GM12878 (cell line): ENCODE results near the gene IL36RN. TPM values are rescaled to one million over a fixed set of nuclear protein-coding genes. Genes with fewer than 3 reads are reported as not detected.
"Not testable (repeated sequence)": the region's sequence is repeated elsewhere in the genome, so short reads cannot be mapped to it uniquely, and the experiment has no call there.

Experiments
- ATAC-seq: fragments of 200-7000 bp; cut with Tn5 transposase; 3 replicates; pipeline ENCODE4 v1.9.1; 2020; ENCODE audit warnings: mild to moderate bottlenecking, moderate library complexity
- BruUV-seq: library from RNA; stranded (reverse); fragments of 400-500 nt; replicated peaks from 2 replicates; lab custom pipeline; 2021; lab: Mats Ljungman, UMichigan
- CTCF ChIA-PET: fragments of 300-600 bp; sonication (Branson Sonifier 250); formaldehyde crosslinking; extraction: SDS; loops from one replicate; lab custom pipeline; 2021; ENCODE audit warnings: inconsistent platforms; lab: Yijun Ruan, JAX
- POLR2A ChIA-PET: fragments of 350-600 bp; formaldehyde crosslinking; extraction: SDS; loops from one replicate; lab custom pipeline; 2021; ENCODE audit warnings: inconsistent platforms; lab: Charles Lee
- RAD21 ChIA-PET: fragments of 300-600 bp; sonication (Branson Sonifier 250); formaldehyde crosslinking; loops from one replicate; lab custom pipeline; 2023; ENCODE audit warnings: antibody characterized with exemption; ENCODE audit not compliant: unreplicated experiment; lab: Charles Lee
- SMC1A ChIA-PET: fragments of 300-600 bp; sonication (Branson Sonifier 250); formaldehyde crosslinking; loops from one replicate; lab custom pipeline; 2023; ENCODE audit not compliant: unreplicated experiment, uncharacterized antibody; lab: Charles Lee
- DNase-seq: peaks from one replicate; pipeline ENCODE4 v3.0.0-alpha.2; 2011; ENCODE audit warnings: low read depth, low spot score
- FAIRE-seq: peaks from 3 replicates; lab custom pipeline; 2011; peaks lifted over from hg19 to GRCh38; lab: Jason Lieb, UNC
- H2AFZ ChIP-seq: 2 replicates; pipeline ENCODE4 v1.6.0; 2011; ENCODE audit warnings: low read depth, low read length, control low read depth; ENCODE audit not compliant: control insufficient read depth
- H3K27ac ChIP-seq: 2 replicates; pipeline ENCODE4 v1.5.1; 2011; ENCODE audit warnings: control low read depth; ENCODE audit not compliant: control insufficient read depth, insufficient read depth
- H3K27me3 ChIP-seq, 2 experiments: replicated peaks in 1 of 2; 2 replicates each; pipeline versions ENCODE4 v1.6.0 to v1.6.1; 2011; ENCODE audit warnings: low read length in 1 of 2; ENCODE audit not compliant: control insufficient read depth in 2 of 2, insufficient read depth in 2 of 2
- H3K36me3 ChIP-seq, 2 experiments: 2 replicates each; pipeline ENCODE4 v1.5.1; 2011; ENCODE audit warnings: low read length in 1 of 2; ENCODE audit not compliant: control insufficient read depth in 2 of 2, insufficient read depth in 2 of 2
- H3K4me1 ChIP-seq: 2 replicates; pipeline ENCODE4 v1.6.1; 2011; ENCODE audit warnings: mild to moderate bottlenecking, low read length, moderate library complexity, mixed read lengths; ENCODE audit not compliant: control insufficient read depth, insufficient read depth
- H3K4me2 ChIP-seq: 2 replicates; pipeline ENCODE4 v1.6.0; 2011; ENCODE audit warnings: control low read depth; ENCODE audit not compliant: control insufficient read depth, insufficient read depth
- H3K4me3 ChIP-seq: fragments of 200-600 bp; sonication (generic); 2 replicates; pipeline ENCODE4 v1.5.1; 2016
- H3K79me2 ChIP-seq: 2 replicates; pipeline ENCODE4 v1.6.0; 2011; ENCODE audit warnings: low read length; ENCODE audit not compliant: control insufficient read depth, insufficient read depth
- H3K9ac ChIP-seq: 2 replicates; pipeline ENCODE4 v1.8.0; 2011; ENCODE audit warnings: low read length, control low read depth, mixed read lengths; ENCODE audit not compliant: control insufficient read depth, insufficient read depth
- H3K9me3 ChIP-seq: replicated peaks from 3 replicates; pipeline ENCODE4 v1.5.1; 2011; ENCODE audit warnings: mild to moderate bottlenecking, low read length; ENCODE audit not compliant: control insufficient read depth, insufficient read depth
- H4K20me1 ChIP-seq: 2 replicates; pipeline ENCODE4 v1.6.0; 2011; ENCODE audit not compliant: control insufficient read depth, insufficient read depth
- ATF7 ChIP-seq: fragments of 450-650 bp; IDR thresholded peaks from 2 replicates; pipeline ENCODE4 v1.6.1; 2016; ENCODE audit warnings: low read depth, mild to moderate bottlenecking
- BCL3 ChIP-seq: IDR thresholded peaks from 2 replicates; pipeline ENCODE4 v1.6.1; 2011; ENCODE audit warnings: borderline replicate concordance, low read depth, mild to moderate bottlenecking, moderate library complexity, low read length; ENCODE audit not compliant: insufficient read depth, poor library complexity, severe bottlenecking
- MEF2A ChIP-seq: IDR thresholded peaks from 2 replicates; pipeline ENCODE4 v1.6.1; 2011; ENCODE audit warnings: low read depth, mild to moderate bottlenecking, low read length, moderate library complexity; ENCODE audit not compliant: insufficient read depth
- WGBS: methylation state at CpG from one replicate; pipeline ENCODE4 v1.1.6; 2016; ENCODE audit warnings: low lambda C conversion rate; ENCODE audit not compliant: insufficient replicate concordance, insufficient coverage; ENCODE audit errors: missing lambda C conversion rate; 5-methylcytosine and 5-hydroxymethylcytosine counted together
- in situ Hi-C: fragments of 300-500 bp; cut with MboI; formaldehyde crosslinking; loops from 9 replicates; pipeline ENCODE4 v1.14.3; 2018; ENCODE audit warnings: mixed read lengths
- intact Hi-C: fragments of 100-400 bp; cut with micrococcal nuclease; formaldehyde crosslinking; loops from one replicate; pipeline ENCODE4 v1.14.2; 2022; ENCODE audit not compliant: unreplicated experiment
- polyA plus RNA-seq, 11 experiments: library from polyadenylated mRNA; depleted of rRNA in 4 of 11; unstranded in 6 of 11; stranded (reverse) in 5 of 11; fragments of >200 nt; fragmentation: Nextera tagmentation in 4 of 11; fragmentation: Illumina TruSeq in 1 of 11; extraction: Ambion mirVana in 4 of 11; extraction: Trizol in 1 of 11; gene quantifications; 1 replicate in 1 of 11; 2 replicates in 10 of 11; pipeline versions ENCODE4 v1.2.1 to v1.2.3, GENCODE V29; 2011 to 2016; ENCODE audit warnings: inconsistent platforms in 2 of 11, missing spikeins in 2 of 11, low read depth in 1 of 11
- total RNA-seq, 4 experiments: library from RNA; depleted of rRNA in 3 of 4; stranded (reverse); fragments of >200 nt in 3 of 4; fragmentation: Illumina TruSeq in 1 of 4; extraction: Trizol in 1 of 4; gene quantifications; 2 replicates each; pipeline versions ENCODE4 v1.2.1 to v1.2.3, GENCODE V29; 2013 to 2021

The IL36RN gene
- total and polyA plus RNA-seq, 10 of the 15 experiments (the other 5 are each of a cell fraction or from before 2014, with no cell fraction given) = not detected

GRCh38 chr2:113096842-113097618, 38.0 kb downstream of the IL36RN start:
- in situ Hi-C loops, H2AFZ ChIP-seq: not testable (repeated sequence)

DNA sequence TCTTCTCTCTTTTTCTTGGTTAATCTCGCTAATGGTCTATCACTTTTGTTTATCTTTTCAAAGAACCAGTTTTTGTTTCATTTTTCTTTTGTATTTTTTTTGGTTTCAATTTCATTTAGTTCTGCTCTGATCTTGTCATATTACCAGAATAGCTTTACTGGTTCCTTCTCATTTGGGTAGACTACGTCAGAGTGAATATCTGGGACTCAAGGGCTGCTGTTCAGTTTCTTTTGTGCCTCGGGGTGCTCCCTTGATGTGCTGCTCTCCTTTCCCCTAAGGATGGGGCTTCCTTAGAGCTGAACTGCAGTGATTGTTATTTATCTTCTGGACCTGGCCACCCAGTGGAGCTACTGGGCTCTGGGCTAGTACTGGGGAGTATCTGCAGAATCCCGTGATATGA, 39.0 kb downstream of the IL36RN start:
- ChIA-PET SMC1A (interaction anchor here (1.0 to 1.6 kb wide), 3 partner anchors 9 to 106 kb away, joined by 3 read pairs; no protein-coding TSS in a partner anchor), POLR2A (interaction anchor here (0.5 to 0.6 kb wide), 2 partner anchors 18 to 1266 kb away, joined by 3 read pairs; no protein-coding TSS in a partner anchor)
- ATAC-seq = peak; percentile 65

More at GRCh38 chr2:113096842-113097618, 38.0 kb downstream of the IL36RN start:
- ChIA-PET SMC1A (interaction anchor here (1.0 to 1.6 kb wide), 3 partner anchors 8 to 107 kb away, joined by 3 read pairs; no protein-coding TSS in a partner anchor), CTCF (interaction anchor here (1.0 to 1.6 kb wide), 3 partner anchors 14 to 39 kb away, joined by 3 to 4 read pairs (median 4); no protein-coding TSS in a partner anchor)
- 0% methylated on average over 2 of the region's 2 CpGs for WGBS
- POLR2A ChIA-PET, H3K4me3 ChIP-seq, H3K79me2 ChIP-seq, H3K4me1 ChIP-seq, BruUV-seq, DNase-seq, H3K27ac ChIP-seq, H3K9ac ChIP-seq, H4K20me1 ChIP-seq, H3K4me2 ChIP-seq, H3K9me3 ChIP-seq, RAD21 ChIA-PET, intact Hi-C loops, ATAC-seq, H3K27me3 ChIP-seq, FAIRE-seq, H3K36me3 ChIP-seq: not testable (repeated sequence)

More for the DNA sequence above, 39.0 kb downstream of the IL36RN start:
- intact Hi-C loops (no loop called here), in situ Hi-C loops (no loop called here)
- 50% methylated on average over 4 of the region's 4 CpGs for WGBS
- H3K79me2 ChIP-seq = no peaks in the 10 kb centered on the region
- ChIA-PET CTCF (interaction anchor here (0.7 to 1.6 kb wide), 6 partner anchors 15 to 38 kb away, joined by 3 to 4 read pairs (median 4); no protein-coding TSS in a partner anchor), RAD21 (no interaction called here)
- peak overlapping the region; percentile 71 for H2AFZ ChIP-seq
- no peak overlapping the region for H3K9ac ChIP-seq
- BruUV-seq = no TSS peak
- no peak for DNase-seq
- no peaks in the 10 kb centered on the region for H3K36me3 ChIP-seq
- H3K9me3 ChIP-seq = no peaks in the 10 kb centered on the region; the same call in 1 of the 3 replicates
- FAIRE-seq = no peak
- H3K4me2 ChIP-seq = peak overlapping the region; percentile 61
- H4K20me1 ChIP-seq = no peaks in the 10 kb centered on the region
- H3K4me1 ChIP-seq = no peaks in the 10 kb centered on the region
- no peak overlapping the region for H3K4me3 ChIP-seq
- peak; percentile 80 for TF ChIP-seq ATF7
- TF ChIP-seq MEF2A = peak; percentile 41; the same call in 1 of the 2 replicates
- no peak for TF ChIP-seq BCL3
- H3K27me3 ChIP-seq = no peaks in the 10 kb centered on the region; a peak in 1 of 4 replicates
- H3K27ac ChIP-seq = no peak overlapping the region
